Liver (tissue), 9 donors: Measurements from ENCODE around the gene HIVEP3. TPM values are rescaled to one million over a fixed set of nuclear protein-coding genes. Genes with fewer than 3 reads are reported as not detected.

Experiments
- DNase-seq: peaks from one replicate; pipeline ENCODE4 v3.0.0-alpha.2; 2017; ENCODE audit warnings: low spot score
- H3K27ac ChIP-seq, 2 donors: one replicate each; pipeline ENCODE4 v1.7.0; 2013; ENCODE audit warnings: inconsistent platforms in 2 of 2, low read length in 2 of 2, control low read depth in 1 of 2, low read depth in 1 of 2, mild to moderate bottlenecking in 1 of 2
- H3K27me3 ChIP-seq, 4 donors: one replicate each; pipeline versions ENCODE4 v1.6.1 to v1.7.0; 2013; ENCODE audit warnings: low read length in 3 of 4, inconsistent platforms in 1 of 4, mild to moderate bottlenecking in 1 of 4, moderate library complexity in 1 of 4; ENCODE audit not compliant: control insufficient read depth in 4 of 4, insufficient read depth in 4 of 4
- H3K36me3 ChIP-seq, 4 donors: one replicate each; pipeline versions ENCODE4 v1.6.1 to v1.7.0; 2013; ENCODE audit warnings: low read length in 3 of 4, mild to moderate bottlenecking in 3 of 4, low read depth in 1 of 4, moderate library complexity in 1 of 4; ENCODE audit not compliant: control insufficient read depth in 4 of 4, insufficient read depth in 3 of 4
- H3K4me1 ChIP-seq, 4 donors: one replicate each; pipeline versions ENCODE4 v1.6.1 to v1.7.0; 2013; ENCODE audit warnings: low read length in 3 of 4, mild to moderate bottlenecking in 3 of 4, moderate library complexity in 1 of 4; ENCODE audit not compliant: control insufficient read depth in 4 of 4, insufficient read depth in 4 of 4
- H3K4me3 ChIP-seq, 3 donors: one replicate each; pipeline versions ENCODE4 v1.6.1 to v1.7.0; 2013; ENCODE audit warnings: low read length in 3 of 3, control low read depth in 1 of 3, low read depth in 1 of 3, mild to moderate bottlenecking in 1 of 3
- H3K9ac ChIP-seq, 2 donors: one replicate each; pipeline ENCODE4 v1.7.0; 2013; ENCODE audit warnings: low read length in 2 of 2, mild to moderate bottlenecking in 2 of 2, moderate library complexity in 2 of 2, control low read depth in 1 of 2, low read depth in 1 of 2
- H3K9me3 ChIP-seq, 4 donors: one replicate each; pipeline versions ENCODE4 v1.6.1 to v1.7.0; 2013; ENCODE audit warnings: low read length in 3 of 4; ENCODE audit not compliant: control insufficient read depth in 4 of 4
- EGR1 ChIP-seq, 2 donors: IDR thresholded peaks; 2 replicates each; pipeline ENCODE4 v1.6.1; 2016 to 2018; ENCODE audit warnings: antibody characterized with exemption in 2 of 2, low read depth in 2 of 2
- FOXA1 ChIP-seq: IDR thresholded peaks from 2 replicates; pipeline ENCODE4 v1.6.1; 2016; ENCODE audit warnings: antibody characterized with exemption
- FOXA2 ChIP-seq: IDR thresholded peaks from 2 replicates; pipeline ENCODE4 v1.6.1; 2016; ENCODE audit warnings: antibody characterized with exemption
- GABPA ChIP-seq, 2 donors: IDR thresholded peaks in 1 of 2; conservative IDR thresholded peaks in 1 of 2; 2 replicates each; pipeline ENCODE4 v1.6.1; 2016; ENCODE audit warnings: antibody characterized with exemption in 2 of 2, mild to moderate bottlenecking in 1 of 2, moderate library complexity in 1 of 2
- HNF4A ChIP-seq, 2 donors: conservative IDR thresholded peaks; 2 replicates each; pipeline ENCODE4 v1.6.1; 2016; ENCODE audit warnings: antibody characterized with exemption in 2 of 2, mild to moderate bottlenecking in 2 of 2
- HNF4G ChIP-seq: IDR thresholded peaks from 2 replicates; pipeline ENCODE4 v1.6.1; 2016; ENCODE audit warnings: antibody characterized with exemption
- JUND ChIP-seq, 2 donors: IDR thresholded peaks; 2 replicates each; pipeline ENCODE4 v1.6.1; 2016; ENCODE audit warnings: antibody characterized with exemption in 2 of 2
- NR2F2 ChIP-seq: IDR thresholded peaks from 2 replicates; pipeline ENCODE4 v1.6.1; 2016; ENCODE audit warnings: antibody characterized with exemption
- RAD21 ChIP-seq, 2 donors: IDR thresholded peaks; 2 replicates each; pipeline ENCODE4 v1.6.1; 2016; ENCODE audit warnings: antibody characterized with exemption in 2 of 2, mild to moderate bottlenecking in 2 of 2
- RXRA ChIP-seq, 2 donors: IDR thresholded peaks; 2 replicates each; pipeline ENCODE4 v1.6.1; 2017 to 2018; ENCODE audit warnings: antibody characterized with exemption in 2 of 2, mild to moderate bottlenecking in 1 of 2
- SP1 ChIP-seq: IDR thresholded peaks from 2 replicates; pipeline ENCODE4 v1.6.1; 2018; ENCODE audit warnings: antibody characterized with exemption, mild to moderate bottlenecking
- TAF1 ChIP-seq: conservative IDR thresholded peaks from 2 replicates; pipeline ENCODE4 v1.6.1; 2016; ENCODE audit warnings: antibody characterized with exemption, mild to moderate bottlenecking
- YY1 ChIP-seq: IDR thresholded peaks from 2 replicates; pipeline ENCODE4 v1.6.1; 2016; ENCODE audit warnings: antibody characterized with exemption, mild to moderate bottlenecking
- WGBS: extraction: QIAGEN DNeasy Blood & Tissue Kit; methylation state at CpG from one replicate; pipeline ENCODE4 v1.1.7; 2013; 5-methylcytosine and 5-hydroxymethylcytosine counted together
- polyA plus RNA-seq, 2 donors: library from polyadenylated mRNA; stranded (reverse) in 1 of 2; unstranded in 1 of 2; fragments of 200-250 nt in 1 of 2; fragments of >200 nt in 1 of 2; fragmentation: Nextera tagmentation in 1 of 2; extraction: Ambion mirVana in 1 of 2; gene quantifications; one replicate each; pipeline versions ENCODE4 v1.2.1 to v1.2.3, GENCODE V29; 2013 to 2015
- total RNA-seq, 2 donors: library from RNA; depleted of rRNA; stranded (reverse); fragments of >200 nt; gene quantifications; one replicate each; pipeline ENCODE4 v1.2.3, GENCODE V29; 2014
- TF ChIP-seq, protein P1 (sequence below): IDR thresholded peaks from 2 replicates; pipeline ENCODE4 v1.6.1; 2016; ENCODE audit warnings: antibody characterized with exemption, mild to moderate bottlenecking
- TF ChIP-seq, protein P2 (sequence below): IDR thresholded peaks from 2 replicates; pipeline ENCODE4 v1.6.1; 2016; ENCODE audit warnings: antibody characterized with exemption
- TF ChIP-seq, protein P3 (sequence below): IDR thresholded peaks from 2 replicates; pipeline ENCODE4 v1.6.1; 2016; ENCODE audit warnings: antibody characterized with exemption
- TF ChIP-seq, protein P4 (sequence below): fragments of 150-350 bp; IDR thresholded peaks from 2 replicates; pipeline ENCODE4 v1.5.1; 2017; ENCODE audit warnings: improper control_type of control experiment, low read depth, low read length; ENCODE audit not compliant: missing input control
- donor health status: healthy.
- donor health status: healthy.
- donor health status: healthy.
- donor health status: healthy.
- donor health status: healthy.

The HIVEP3 gene
- total and polyA plus RNA-seq, 4 donors = 0.93 to 1.6 (median 1.4) TPM

DNA sequence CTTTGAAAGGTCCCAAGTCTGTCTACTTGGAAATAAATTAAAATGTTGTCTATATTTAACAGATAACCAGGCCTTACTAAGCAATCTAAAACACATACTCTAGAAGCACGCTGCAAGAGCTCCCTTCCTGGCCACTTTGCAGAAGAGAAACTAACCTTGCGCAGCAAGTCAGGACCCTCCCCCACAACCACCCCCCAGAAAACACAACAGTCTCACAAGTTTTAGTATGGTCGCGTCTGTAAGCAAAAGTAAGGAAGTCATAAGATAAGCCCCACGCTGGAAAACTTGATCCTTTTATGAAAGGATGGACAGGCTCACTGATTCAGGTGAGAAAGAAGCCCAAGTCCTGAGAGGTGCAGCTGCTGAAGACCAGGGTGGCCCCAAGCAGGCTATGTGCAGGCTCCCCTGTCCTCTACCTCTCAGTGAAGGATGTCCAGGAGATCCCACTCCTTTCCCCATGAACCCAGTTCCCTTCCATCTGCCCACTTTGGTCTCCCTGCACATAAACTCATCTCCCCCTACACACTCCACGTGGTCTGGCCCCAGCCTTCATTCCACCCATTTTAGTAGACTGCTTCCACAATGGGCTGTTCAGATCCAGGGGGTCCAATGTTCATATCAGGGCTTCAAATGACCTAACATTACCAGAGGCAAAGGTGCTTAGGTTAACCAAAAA, 23.8 kb downstream of the HIVEP3 start:
- WGBS = 79% methylated on average over 6 of the region's 6 CpGs
- Histone ChIP-seq H3K27me3 (no peaks in the 10 kb centered on the region), H3K9ac (no peak overlapping the region), H3K9me3 (no peaks in the 10 kb centered on the region), H3K36me3 (no peaks in the 10 kb centered on the region), H3K4me1 (peaks cover 3 to 20% (median 12%) of the 10 kb centered on the region in 4 donors), H3K27ac (no peak overlapping the region), H3K4me3 (no peak overlapping the region)
- TF ChIP-seq YY1 = no peak
- TF ChIP-seq, protein P1, sequence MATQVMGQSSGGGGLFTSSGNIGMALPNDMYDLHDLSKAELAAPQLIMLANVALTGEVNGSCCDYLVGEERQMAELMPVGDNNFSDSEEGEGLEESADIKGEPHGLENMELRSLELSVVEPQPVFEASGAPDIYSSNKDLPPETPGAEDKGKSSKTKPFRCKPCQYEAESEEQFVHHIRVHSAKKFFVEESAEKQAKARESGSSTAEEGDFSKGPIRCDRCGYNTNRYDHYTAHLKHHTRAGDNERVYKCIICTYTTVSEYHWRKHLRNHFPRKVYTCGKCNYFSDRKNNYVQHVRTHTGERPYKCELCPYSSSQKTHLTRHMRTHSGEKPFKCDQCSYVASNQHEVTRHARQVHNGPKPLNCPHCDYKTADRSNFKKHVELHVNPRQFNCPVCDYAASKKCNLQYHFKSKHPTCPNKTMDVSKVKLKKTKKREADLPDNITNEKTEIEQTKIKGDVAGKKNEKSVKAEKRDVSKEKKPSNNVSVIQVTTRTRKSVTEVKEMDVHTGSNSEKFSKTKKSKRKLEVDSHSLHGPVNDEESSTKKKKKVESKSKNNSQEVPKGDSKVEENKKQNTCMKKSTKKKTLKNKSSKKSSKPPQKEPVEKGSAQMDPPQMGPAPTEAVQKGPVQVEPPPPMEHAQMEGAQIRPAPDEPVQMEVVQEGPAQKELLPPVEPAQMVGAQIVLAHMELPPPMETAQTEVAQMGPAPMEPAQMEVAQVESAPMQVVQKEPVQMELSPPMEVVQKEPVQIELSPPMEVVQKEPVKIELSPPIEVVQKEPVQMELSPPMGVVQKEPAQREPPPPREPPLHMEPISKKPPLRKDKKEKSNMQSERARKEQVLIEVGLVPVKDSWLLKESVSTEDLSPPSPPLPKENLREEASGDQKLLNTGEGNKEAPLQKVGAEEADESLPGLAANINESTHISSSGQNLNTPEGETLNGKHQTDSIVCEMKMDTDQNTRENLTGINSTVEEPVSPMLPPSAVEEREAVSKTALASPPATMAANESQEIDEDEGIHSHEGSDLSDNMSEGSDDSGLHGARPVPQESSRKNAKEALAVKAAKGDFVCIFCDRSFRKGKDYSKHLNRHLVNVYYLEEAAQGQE = no peak
- TF ChIP-seq TAF1 = no peak
- no peak for TF ChIP-seq RAD21 (IDR thresholded peaks at IDR 0.05)
- no peak for TF ChIP-seq HNF4A (conservative IDR thresholded peaks at IDR 0.05)
- no peak for TF ChIP-seq HNF4G
- TF ChIP-seq, protein P2, sequence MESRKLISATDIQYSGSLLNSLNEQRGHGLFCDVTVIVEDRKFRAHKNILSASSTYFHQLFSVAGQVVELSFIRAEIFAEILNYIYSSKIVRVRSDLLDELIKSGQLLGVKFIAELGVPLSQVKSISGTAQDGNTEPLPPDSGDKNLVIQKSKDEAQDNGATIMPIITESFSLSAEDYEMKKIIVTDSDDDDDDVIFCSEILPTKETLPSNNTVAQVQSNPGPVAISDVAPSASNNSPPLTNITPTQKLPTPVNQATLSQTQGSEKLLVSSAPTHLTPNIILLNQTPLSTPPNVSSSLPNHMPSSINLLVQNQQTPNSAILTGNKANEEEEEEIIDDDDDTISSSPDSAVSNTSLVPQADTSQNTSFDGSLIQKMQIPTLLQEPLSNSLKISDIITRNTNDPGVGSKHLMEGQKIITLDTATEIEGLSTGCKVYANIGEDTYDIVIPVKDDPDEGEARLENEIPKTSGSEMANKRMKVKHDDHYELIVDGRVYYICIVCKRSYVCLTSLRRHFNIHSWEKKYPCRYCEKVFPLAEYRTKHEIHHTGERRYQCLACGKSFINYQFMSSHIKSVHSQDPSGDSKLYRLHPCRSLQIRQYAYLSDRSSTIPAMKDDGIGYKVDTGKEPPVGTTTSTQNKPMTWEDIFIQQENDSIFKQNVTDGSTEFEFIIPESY = no peak
- no peak for TF ChIP-seq JUND (IDR thresholded peaks at IDR 0.05)
- TF ChIP-seq FOXA1 = no peak
- no peak for TF ChIP-seq RXRA (IDR thresholded peaks at IDR 0.05)
- TF ChIP-seq, protein P3, sequence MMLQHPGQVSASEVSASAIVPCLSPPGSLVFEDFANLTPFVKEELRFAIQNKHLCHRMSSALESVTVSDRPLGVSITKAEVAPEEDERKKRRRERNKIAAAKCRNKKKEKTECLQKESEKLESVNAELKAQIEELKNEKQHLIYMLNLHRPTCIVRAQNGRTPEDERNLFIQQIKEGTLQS = no peak
- no peak for TF ChIP-seq GABPA (IDR thresholded peaks at IDR 0.05 in 1 of 2, conservative IDR thresholded peaks at IDR 0.05 in 1 of 2)
- DNase-seq = no peak

DNA sequence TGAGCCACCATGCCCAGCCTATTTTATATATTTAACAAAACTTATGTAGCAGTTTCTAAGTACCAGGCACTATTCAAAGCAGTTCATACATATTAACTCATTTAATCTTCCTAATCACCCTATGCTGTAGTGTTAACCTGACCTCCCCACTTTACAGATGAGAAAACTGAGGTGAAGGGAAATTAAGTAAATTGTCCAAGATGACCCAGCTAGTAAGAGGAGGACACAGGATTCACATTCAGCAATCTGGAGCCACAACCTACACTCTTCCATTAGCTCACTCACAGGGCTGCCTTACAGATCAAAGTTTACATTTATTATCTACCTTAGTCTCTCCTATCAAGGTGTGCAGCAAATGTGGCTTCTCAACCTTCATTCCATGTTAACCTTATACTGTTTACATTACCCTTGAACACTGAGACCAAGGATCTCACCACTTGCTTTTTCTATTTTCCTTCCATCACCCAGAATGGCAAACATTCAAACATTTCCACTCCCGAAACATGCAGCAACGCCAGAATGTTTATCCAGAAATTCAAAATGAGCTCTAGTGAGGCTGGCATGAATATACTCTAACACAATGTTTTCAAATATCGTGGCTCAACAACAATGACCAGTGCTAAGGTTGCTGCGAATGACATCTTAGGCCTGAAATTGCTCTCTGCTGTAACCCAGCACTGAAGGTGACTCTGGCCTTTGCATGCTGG, 24.5 kb downstream of the HIVEP3 start:
- Histone ChIP-seq H3K9ac (no peak overlapping the region), H3K4me1 (peaks cover 3 to 20% (median 12%) of the 10 kb centered on the region in 4 donors), H3K27ac (no peak overlapping the region), H3K9me3 (no peaks in the 10 kb centered on the region), H3K4me3 (no peak overlapping the region), H3K27me3 (no peaks in the 10 kb centered on the region), H3K36me3 (no peaks in the 10 kb centered on the region)
- DNase-seq = no peak
- WGBS = 64% methylated on average over 4 of the region's 4 CpGs
- TF ChIP-seq EGR1 (IDR thresholded peaks at IDR 0.05; ENCODE audit: low read depth in 2 of 2) = no peak
- no peak for TF ChIP-seq HNF4A (conservative IDR thresholded peaks at IDR 0.05)
- TF ChIP-seq, protein P4, sequence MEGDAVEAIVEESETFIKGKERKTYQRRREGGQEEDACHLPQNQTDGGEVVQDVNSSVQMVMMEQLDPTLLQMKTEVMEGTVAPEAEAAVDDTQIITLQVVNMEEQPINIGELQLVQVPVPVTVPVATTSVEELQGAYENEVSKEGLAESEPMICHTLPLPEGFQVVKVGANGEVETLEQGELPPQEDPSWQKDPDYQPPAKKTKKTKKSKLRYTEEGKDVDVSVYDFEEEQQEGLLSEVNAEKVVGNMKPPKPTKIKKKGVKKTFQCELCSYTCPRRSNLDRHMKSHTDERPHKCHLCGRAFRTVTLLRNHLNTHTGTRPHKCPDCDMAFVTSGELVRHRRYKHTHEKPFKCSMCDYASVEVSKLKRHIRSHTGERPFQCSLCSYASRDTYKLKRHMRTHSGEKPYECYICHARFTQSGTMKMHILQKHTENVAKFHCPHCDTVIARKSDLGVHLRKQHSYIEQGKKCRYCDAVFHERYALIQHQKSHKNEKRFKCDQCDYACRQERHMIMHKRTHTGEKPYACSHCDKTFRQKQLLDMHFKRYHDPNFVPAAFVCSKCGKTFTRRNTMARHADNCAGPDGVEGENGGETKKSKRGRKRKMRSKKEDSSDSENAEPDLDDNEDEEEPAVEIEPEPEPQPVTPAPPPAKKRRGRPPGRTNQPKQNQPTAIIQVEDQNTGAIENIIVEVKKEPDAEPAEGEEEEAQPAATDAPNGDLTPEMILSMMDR = no peak
- TF ChIP-seq YY1 = no peak
- TF ChIP-seq, protein P1 = no peak
- no peak for TF ChIP-seq RAD21 (IDR thresholded peaks at IDR 0.05)
- no peak for TF ChIP-seq GABPA (IDR thresholded peaks at IDR 0.05 in 1 of 2, conservative IDR thresholded peaks at IDR 0.05 in 1 of 2)
- TF ChIP-seq JUND (IDR thresholded peaks at IDR 0.05) = no peak
- no peak for TF ChIP-seq RXRA (IDR thresholded peaks at IDR 0.05)
- no peak for TF ChIP-seq SP1
- TF ChIP-seq, protein P3 = no peak
- TF ChIP-seq FOXA1 = no peak
- TF ChIP-seq TAF1 = no peak
- no peak for TF ChIP-seq FOXA2
- no peak for TF ChIP-seq NR2F2
